K562 (cell line): ENCODE results near the gene PTTG1IP. TPM values are rescaled to one million over a fixed set of nuclear protein-coding genes. Genes with fewer than 3 reads are reported as not detected.

ENCODE experiments used
- ATAC-seq: fragments of 200-7000 bp; cut with Tn5 transposase; 3 replicates; pipeline ENCODE4 v1.9.1; 2020; ENCODE audit warnings: moderate library complexity
- BruUV-seq: library from RNA; stranded (reverse); fragments of 400-500 nt; replicated peaks from 2 replicates; lab custom pipeline; 2021; lab: Mats Ljungman, UMichigan
- CTCF ChIA-PET: fragments of 300-600 bp; formaldehyde crosslinking; extraction: SDS; loops from one replicate; lab custom pipeline; 2021; ENCODE audit warnings: low intra/inter-chr PET ratio; lab: Yijun Ruan, JAX
- POLR2A ChIA-PET: fragments of 300-600, 350-650 bp; sonication (Branson Sonifier 250); formaldehyde crosslinking; extraction: SDS; loops from one replicate; lab custom pipeline; 2021; ENCODE audit warnings: antibody characterized with exemption, inconsistent platforms; lab: Yijun Ruan, JAX
- DNase-seq, 4 experiments: peaks; one replicate each; pipeline versions ENCODE4 v3.0.0 to v3.0.0-alpha.2; 2011 to 2018; ENCODE audit warnings: low spot score in 3 of 4, mixed read lengths in 3 of 4; ENCODE audit errors: extremely low read depth in 1 of 4
- FAIRE-seq: peaks from 2 replicates; lab custom pipeline; 2011; peaks lifted over from hg19 to GRCh38; lab: Jason Lieb, UNC
- H2AFZ ChIP-seq: 2 replicates; pipeline ENCODE4 v1.6.0; 2011; ENCODE audit warnings: low read depth, low read length, control low read depth, inconsistent platforms
- H3K27ac ChIP-seq: fragments of 200-600 bp; 3 replicates; pipeline ENCODE4 v1.8.0; 2011; ENCODE audit warnings: low read depth, mild to moderate bottlenecking, control low read depth, inconsistent platforms, low read length, moderate library complexity, mixed read lengths; ENCODE audit errors: extremely low read depth
- H3K27me3 ChIP-seq, 2 experiments: fragments of 300-600 bp in 1 of 2; 2 replicates in 1 of 2; 3 replicates in 1 of 2; pipeline versions ENCODE4 v1.6.0 to v1.8.0; 2011; ENCODE audit warnings: inconsistent platforms in 2 of 2, low read length in 2 of 2, mild to moderate bottlenecking in 1 of 2, mixed read lengths in 1 of 2, moderate library complexity in 1 of 2; ENCODE audit not compliant: control insufficient read depth in 2 of 2, insufficient read depth in 2 of 2
- H3K36me3 ChIP-seq: fragments of 300-600 bp; 3 replicates; pipeline ENCODE4 v1.8.0; 2011; ENCODE audit warnings: mild to moderate bottlenecking, low read length, inconsistent platforms; ENCODE audit not compliant: control insufficient read depth, insufficient read depth
- H3K4me1 ChIP-seq, 2 experiments: fragments of 200-600 bp in 1 of 2; replicated peaks in 1 of 2; 2 replicates in 1 of 2; 3 replicates in 1 of 2; pipeline versions ENCODE4 v1.5.1 to v1.8.0; 2011; ENCODE audit warnings: inconsistent platforms in 2 of 2, low read length in 2 of 2, mild to moderate bottlenecking in 1 of 2, mixed read lengths in 1 of 2, moderate library complexity in 1 of 2; ENCODE audit not compliant: control insufficient read depth in 2 of 2, insufficient read depth in 2 of 2
- H3K4me2 ChIP-seq: 2 replicates; pipeline ENCODE4 v1.6.1; 2011; ENCODE audit warnings: low read length, control low read depth, inconsistent platforms, mixed read lengths; ENCODE audit not compliant: insufficient read depth
- H3K4me3 ChIP-seq: fragments of 200-600 bp; sonication (generic), shearing (Covaris generic); 2 replicates; pipeline ENCODE4 v1.5.1; 2016; ENCODE audit warnings: control low read depth, inconsistent platforms
- H3K79me2 ChIP-seq: fragments of 200-600 bp; 3 replicates; pipeline ENCODE4 v1.8.0; 2011; ENCODE audit warnings: low read length, inconsistent platforms; ENCODE audit not compliant: control insufficient read depth, insufficient read depth
- H3K9ac ChIP-seq, 2 experiments: 2 replicates each; pipeline versions ENCODE4 v1.6.0 to v1.6.1; 2011; ENCODE audit warnings: low read depth in 2 of 2, low read length in 2 of 2, control low read depth in 1 of 2, inconsistent platforms in 1 of 2, mild to moderate bottlenecking in 1 of 2, mixed read lengths in 1 of 2; ENCODE audit not compliant: insufficient read depth in 1 of 2
- H3K9me1 ChIP-seq: one replicate; pipeline ENCODE4 v1.6.0; 2011; ENCODE audit warnings: inconsistent platforms, mild to moderate bottlenecking, low read length, moderate library complexity; ENCODE audit not compliant: control insufficient read depth, insufficient read depth
- H3K9me3 ChIP-seq: replicated peaks from 2 replicates; pipeline ENCODE4 v1.5.1; 2011; ENCODE audit warnings: low read depth, low read length, inconsistent platforms; ENCODE audit not compliant: control insufficient read depth, insufficient read depth
- H4K20me1 ChIP-seq: replicated peaks from 2 replicates; pipeline ENCODE4 v1.6.1; 2011; ENCODE audit warnings: low read length, inconsistent platforms, mixed read lengths; ENCODE audit not compliant: control insufficient read depth, insufficient read depth
- CBX1 ChIP-seq: sonication (generic); IDR thresholded peaks from 2 replicates; pipeline ENCODE4 v1.6.1; 2016; ENCODE audit warnings: antibody characterized with exemption, low read depth, mild to moderate bottlenecking
- HNRNPLL ChIP-seq: fragments of 200-400 bp; formaldehyde crosslinking; IDR thresholded peaks from 2 replicates; pipeline ENCODE4 v1.6.1; 2017; ENCODE audit warnings: low read length, low read depth, mild to moderate bottlenecking; ENCODE audit not compliant: poor library complexity, severe bottlenecking
- RAD51 ChIP-seq: fragments of 450-650 bp; IDR thresholded peaks from 2 replicates; pipeline ENCODE4 v1.7.1; 2016; ENCODE audit warnings: low read depth, mild to moderate bottlenecking, borderline replicate concordance
- SMC3 ChIP-seq: conservative IDR thresholded peaks from 2 replicates; pipeline ENCODE4 v1.6.1; 2011; ENCODE audit warnings: low read depth, low read length, improper control_type of control experiment; ENCODE audit not compliant: insufficient read depth
- TSC22D4 ChIP-seq: fragments of 450-650 bp; IDR thresholded peaks from 2 replicates; pipeline ENCODE4 v1.6.1; 2016; ENCODE audit warnings: missing genetic modification characterization, missing biosample characterization, control low read depth
- XRCC5 ChIP-seq: fragments of 200-400 bp; formaldehyde crosslinking; IDR thresholded peaks from 2 replicates; pipeline ENCODE4 v1.6.1; 2017; ENCODE audit warnings: low read depth, mild to moderate bottlenecking, low read length
- ZBTB12 ChIP-seq: fragments of 250-450 bp; sonication (Bioruptor Pico); IDR thresholded peaks from 2 replicates; pipeline ENCODE4 v1.4.0; 2020
- WGBS: fragments of 100-300 bp; shearing (Covaris generic); methylation state at CpG from one replicate; pipeline ENCODE4 v1.1.6; 2016; ENCODE audit warnings: low coverage, mixed read lengths; ENCODE audit not compliant: insufficient coverage; ENCODE audit errors: missing lambda C conversion rate; 5-methylcytosine and 5-hydroxymethylcytosine counted together
- in situ Hi-C: fragments of 300-500 bp; cut with MboI; formaldehyde crosslinking; loops from 4 replicates; pipeline ENCODE4 v1.15.0; 2018; ENCODE audit warnings: inconsistent platforms, mixed read lengths
- intact Hi-C: fragments of 100-400 bp; cut with micrococcal nuclease; formaldehyde crosslinking; loops from 2 replicates; pipeline ENCODE4 v1.14.2; 2022
- polyA plus RNA-seq, 8 experiments: library from polyadenylated mRNA; depleted of rRNA in 4 of 8; stranded (reverse) in 5 of 8; unstranded in 3 of 8; fragments of >200 nt; fragmentation: Nextera tagmentation in 2 of 8; fragmentation: Illumina TruSeq in 1 of 8; extraction: Ambion mirVana in 2 of 8; extraction: Trizol in 1 of 8; gene quantifications; 2 replicates each; pipeline versions ENCODE4 v1.2.1 to v1.2.3, GENCODE V29; 2011 to 2014; ENCODE audit warnings: inconsistent platforms in 1 of 8, missing spikeins in 1 of 8
- total RNA-seq, 7 experiments: library from RNA; depleted of rRNA in 6 of 7; stranded (reverse); fragments of >200 nt in 6 of 7; fragmentation: Illumina TruSeq in 2 of 7; extraction: Trizol in 2 of 7; gene quantifications; 2 replicates each; pipeline versions ENCODE4 v1.2.1 to v1.2.3, GENCODE V29; 2011 to 2021; ENCODE audit warnings: low replicate concordance in 1 of 7

PTTG1IP gene
- total and polyA plus RNA-seq, 9 of the 15 experiments (the other 6 are each of a cell fraction or from before 2014, with no cell fraction given) = 5.0 to 99.3 (median 82.4) TPM

GRCh38 chr21:44893278-44893556 lies 19.7 kb upstream of the PTTG1IP start:
- H3K9me1 ChIP-seq = peaks cover 3% of the 10 kb centered on the region
- peaks cover 25% of the 10 kb centered on the region for H4K20me1 ChIP-seq
- no peaks in the 10 kb centered on the region for H3K36me3 ChIP-seq
- 13% methylated on average over 7 of the region's 7 CpGs for WGBS
- H3K4me1 ChIP-seq = peaks cover 6 to 73% of the 10 kb centered on the region in 2 experiments
- no peak for ATAC-seq
- intact Hi-C loops (loop anchor here (2.0 kb wide), 1 partner anchor 40 kb away; no protein-coding TSS in a partner anchor), in situ Hi-C loops (no loop called here)
- no TSS peak for BruUV-seq
- no peak overlapping the region for H3K27ac ChIP-seq
- FAIRE-seq = no peak
- H3K27me3 ChIP-seq = peaks cover 32 to 87% of the 10 kb centered on the region in 2 experiments; a peak in 4 of 5 replicates
- no peak overlapping the region for H2AFZ ChIP-seq
- H3K4me2 ChIP-seq = no peak overlapping the region
- TF ChIP-seq XRCC5 = no peak
- peak; percentile 2 for TF ChIP-seq HNRNPLL
- TF ChIP-seq, all 486 proteins: peak for 1
- Histone ChIP-seq H3K79me2 (no peaks in the 10 kb centered on the region), H3K9me3 (no peaks in the 10 kb centered on the region), H3K9ac (peak overlapping the region in 1 of 2 experiments; percentile 59; a peak in 1 of 4 replicates), H3K4me3 (no peak overlapping the region)
- DNase-seq = no peak
- ChIA-PET POLR2A (interaction anchor here (0.6 to 1.4 kb wide), 3 partner anchors 39 to 873 kb away, joined by 3 to 4 read pairs (median 3); partner anchors contain the start of gene UBE2G2), CTCF (interaction anchor here (0.7 to 1.3 kb wide), 3 partner anchors 92 to 108 kb away, joined by 3 read pairs; partner anchors contain the start of gene UBE2G2)

- FAIRE-seq = peak; percentile 92
- in situ Hi-C loops = no loop called here
- Histone ChIP-seq H3K79me2 (no peaks in the 10 kb centered on the region), H3K27ac (no peak overlapping the region), H3K4me2 (no peak overlapping the region), H3K36me3 (no peaks in the 10 kb centered on the region), H2AFZ (no peak overlapping the region), H3K9me1 (peaks cover 3% of the 10 kb centered on the region), H3K4me1 (peaks cover 4 to 74% of the 10 kb centered on the region in 2 experiments), H3K9me3 (no peaks in the 10 kb centered on the region), H4K20me1 (peaks cover 22% of the 10 kb centered on the region), H3K4me3 (no peak overlapping the region), H3K9ac (no peak overlapping the region), H3K27me3 (peaks cover 32 to 87% of the 10 kb centered on the region in 2 experiments; a peak in 4 of 5 replicates)
- CTCF ChIA-PET = interaction anchor here (0.6 to 1.3 kb wide), 4 partner anchors 43 to 109 kb away, joined by 3 read pairs; partner anchors contain the start of gene UBE2G2
- intact Hi-C loops = loop anchor here (2.0 kb wide), 1 partner anchor 40 kb away; no protein-coding TSS in a partner anchor
- ATAC-seq = peak; percentile 88
- DNase-seq = peak; percentile 78 to 81 (median 81)
- BruUV-seq = no TSS peak
- WGBS = 8% methylated on average over 12 of the region's 15 CpGs
- POLR2A ChIA-PET = interaction anchor here (0.6 kb wide), 3 partner anchors 11 to 872 kb away, joined by 3 to 4 read pairs (median 3); no protein-coding TSS in a partner anchor
- TF ChIP-seq CBX1 = no peak
- TF ChIP-seq TSC22D4 (tag) = no peak
- TF ChIP-seq SMC3 = peak; percentile 68
- no peak; the same call in 1 of the 2 replicates for TF ChIP-seq RAD51
- TF ChIP-seq ZBTB12 (CRISPR knock-in tag) = no peak
Measured at GRCh38 chr21:44892536-44893277, 19.2 kb upstream of the PTTG1IP start.
